Measurements from ENCODE around the gene MS4A2. TPM values are rescaled to one million over a fixed set of nuclear protein-coding genes. Genes with fewer than 3 reads are reported as not detected.
"Not testable (repeated sequence)": the region's sequence is repeated elsewhere in the genome, so short reads cannot be mapped to it uniquely, and the experiment has no call there.

Gene MS4A2
- total RNA-seq, 2 donors from 2014 or later = 2.2 to 2.9 TPM

GRCh38 chr11:60122414-60123036 lies 34.1 kb downstream of the MS4A2 start:
- no peak overlapping the region for H3K27ac ChIP-seq
- no peak overlapping the region for H3K9ac ChIP-seq (ENCODE audit: low read depth in 2 of 2, low read length in 2 of 2)
- no peaks in the 10 kb centered on the region for H3K36me3 ChIP-seq
- intact Hi-C loops (cut with DNase I) = no loop called here
- H3K9me3 ChIP-seq = no peaks in the 10 kb centered on the region
- H3K4me1 ChIP-seq = no peaks in the 10 kb centered on the region
- TF ChIP-seq CTCF (IDR thresholded peaks at IDR 0.05) = no peak
- no peak for DNase-seq
- no peak overlapping the region for H3K4me3 ChIP-seq
- H3K27me3 ChIP-seq = no peaks in the 10 kb centered on the region

GRCh38 chr11:60124802-60125432 lies 36.5 kb downstream of the MS4A2 start:
- no peak for DNase-seq
- Histone ChIP-seq H3K4me3 (no peak overlapping the region), H3K4me1 (no peaks in the 10 kb centered on the region), H3K9ac (ENCODE audit: low read depth in 2 of 2, low read length in 2 of 2) (no peak overlapping the region), H3K27ac (no peak overlapping the region), H3K36me3 (no peaks in the 10 kb centered on the region), H3K27me3 (no peaks in the 10 kb centered on the region), H3K9me3 (no peaks in the 10 kb centered on the region)
- intact Hi-C loops (cut with DNase I) = no loop called here
- no peak for TF ChIP-seq CTCF (IDR thresholded peaks at IDR 0.05)

GRCh38 chr11:60125956-60126585 lies 37.6 kb downstream of the MS4A2 start:
- intact Hi-C loops (cut with DNase I) = no loop called here
- no peaks in the 10 kb centered on the region for H3K9me3 ChIP-seq
- no peak for TF ChIP-seq CTCF (IDR thresholded peaks at IDR 0.05)
- no peak overlapping the region for H3K4me3 ChIP-seq
- H3K36me3 ChIP-seq = no peaks in the 10 kb centered on the region
- DNase-seq = no peak
- no peak overlapping the region for H3K9ac ChIP-seq (ENCODE audit: low read depth in 2 of 2, low read length in 2 of 2)
- H3K27me3 ChIP-seq = no peaks in the 10 kb centered on the region
- no peaks in the 10 kb centered on the region for H3K4me1 ChIP-seq
- H3K27ac ChIP-seq = no peak overlapping the region

- no peaks in the 10 kb centered on the region for H3K27me3 ChIP-seq
- no peak overlapping the region for H3K27ac ChIP-seq
- no peak overlapping the region for H3K9ac ChIP-seq (ENCODE audit: low read depth in 2 of 2, low read length in 2 of 2)
- H3K36me3 ChIP-seq = no peaks in the 10 kb centered on the region
- H3K9me3 ChIP-seq = no peaks in the 10 kb centered on the region
- no peak overlapping the region for H3K4me3 ChIP-seq
- H3K4me1 ChIP-seq = no peaks in the 10 kb centered on the region
- DNase-seq = no peak
- intact Hi-C loops (cut with DNase I) = no loop called here
- no peak for TF ChIP-seq CTCF (IDR thresholded peaks at IDR 0.05)
Observed at GRCh38 chr11:60127311-60127811, 38.9 kb downstream of the MS4A2 start.

- no peak overlapping the region for H3K27ac ChIP-seq
- intact Hi-C loops (cut with DNase I) = no loop called here
- no peak overlapping the region for H3K9ac ChIP-seq (ENCODE audit: low read depth in 2 of 2, low read length in 2 of 2)
- H3K27me3 ChIP-seq = no peaks in the 10 kb centered on the region
- no peak for TF ChIP-seq CTCF (IDR thresholded peaks at IDR 0.05)
- no peaks in the 10 kb centered on the region for H3K9me3 ChIP-seq
- H3K4me1 ChIP-seq = no peaks in the 10 kb centered on the region
- no peak for DNase-seq
- H3K36me3 ChIP-seq = no peaks in the 10 kb centered on the region
- no peak overlapping the region for H3K4me3 ChIP-seq
Observed at GRCh38 chr11:60128376-60128775, 39.9 kb downstream of the MS4A2 start.

- H3K9me3 ChIP-seq; H3K27ac ChIP-seq; H3K4me3 ChIP-seq; H3K4me1 ChIP-seq; DNase-seq; H3K9ac ChIP-seq (ENCODE audit: low read depth in 2 of 2, low read length in 2 of 2); H3K36me3 ChIP-seq; H3K27me3 ChIP-seq; intact Hi-C loops (cut with DNase I): not testable (repeated sequence)
Observed at GRCh38 chr11:60128866-60129265, 40.4 kb downstream of the MS4A2 start.

Data from colonic mucosa (tissue), 4 donors.